Colonic mucosa (tissue), 4 donors: Measurements from ENCODE around the gene STRA6. TPM values are rescaled to one million over a fixed set of nuclear protein-coding genes. Genes with fewer than 3 reads are reported as not detected.

ENCODE experiments used
- DNase-seq: peaks from one replicate; pipeline ENCODE4 v3.0.0-alpha.2; 2020
- H3K27ac ChIP-seq: fragments of 200-600 bp; one replicate; pipeline ENCODE4 v1.8.0; 2021
- H3K27me3 ChIP-seq: fragments of 200-600 bp; one replicate; pipeline ENCODE4 v1.8.0; 2021
- H3K36me3 ChIP-seq: fragments of 200-600 bp; one replicate; pipeline ENCODE4 v1.8.0; 2021
- H3K4me1 ChIP-seq: fragments of 200-600 bp; one replicate; pipeline ENCODE4 v1.8.0; 2021; ENCODE audit warnings: mild to moderate bottlenecking
- H3K4me3 ChIP-seq: fragments of 200-600 bp; one replicate; pipeline ENCODE4 v1.8.0; 2021
- H3K9ac ChIP-seq, 2 donors: one replicate each; pipeline ENCODE4 v1.7.0; 2013; ENCODE audit warnings: control low read depth in 2 of 2, low read depth in 2 of 2, low read length in 2 of 2
- H3K9me3 ChIP-seq: fragments of 200-600 bp; one replicate; pipeline ENCODE4 v1.8.0; 2021
- intact Hi-C: fragments of 100-400 bp; cut with DNase I; formaldehyde crosslinking; loops from one replicate; pipeline ENCODE4 v1.14.1; 2022
- total RNA-seq, 2 donors: library from RNA; stranded (reverse); fragmentation: NEBNext Ultra II Directional in 1 of 2; extraction: Animal tissue kit (Norgen Biotek cat#: 25700) in 1 of 2; gene quantifications; one replicate each; pipeline ENCODE4 v1.2.1, GENCODE V29; 2021
- TF ChIP-seq, protein P1 (sequence below): fragments of 200-600 bp; IDR thresholded peaks from one replicate; pipeline ENCODE4 v1.8.0; 2022; ENCODE audit warnings: antibody characterized with exemption, mild to moderate bottlenecking
- donor health status: healthy.
- donor health status: DM: no; HTN: no; CAD: no.
- donor health status: DM: no; HTN: no; CAD: no.

The STRA6 gene
- total RNA-seq, result not detected

GRCh38 chr15:74202452-74203401 lies at the start of gene STRA6:
Gene STRA6, minus strand, starts transcription at chr15:74202787. Its CDS starts 520 bp downstream, at chr15:74202267.
- Histone ChIP-seq H3K27me3 (no peaks in the 10 kb centered on the region), H3K4me1 (no peaks in the 10 kb centered on the region), H3K9ac (no peak within 1 kb of the TSS), H3K9me3 (no peaks in the 10 kb centered on the region), H3K4me3 (no peak within 1 kb of the TSS), H3K36me3 (no peaks in the 10 kb centered on the region), H3K27ac (no peak within 1 kb of the TSS)
- intact Hi-C loops, result no loop called here
- TF ChIP-seq, protein P1, sequence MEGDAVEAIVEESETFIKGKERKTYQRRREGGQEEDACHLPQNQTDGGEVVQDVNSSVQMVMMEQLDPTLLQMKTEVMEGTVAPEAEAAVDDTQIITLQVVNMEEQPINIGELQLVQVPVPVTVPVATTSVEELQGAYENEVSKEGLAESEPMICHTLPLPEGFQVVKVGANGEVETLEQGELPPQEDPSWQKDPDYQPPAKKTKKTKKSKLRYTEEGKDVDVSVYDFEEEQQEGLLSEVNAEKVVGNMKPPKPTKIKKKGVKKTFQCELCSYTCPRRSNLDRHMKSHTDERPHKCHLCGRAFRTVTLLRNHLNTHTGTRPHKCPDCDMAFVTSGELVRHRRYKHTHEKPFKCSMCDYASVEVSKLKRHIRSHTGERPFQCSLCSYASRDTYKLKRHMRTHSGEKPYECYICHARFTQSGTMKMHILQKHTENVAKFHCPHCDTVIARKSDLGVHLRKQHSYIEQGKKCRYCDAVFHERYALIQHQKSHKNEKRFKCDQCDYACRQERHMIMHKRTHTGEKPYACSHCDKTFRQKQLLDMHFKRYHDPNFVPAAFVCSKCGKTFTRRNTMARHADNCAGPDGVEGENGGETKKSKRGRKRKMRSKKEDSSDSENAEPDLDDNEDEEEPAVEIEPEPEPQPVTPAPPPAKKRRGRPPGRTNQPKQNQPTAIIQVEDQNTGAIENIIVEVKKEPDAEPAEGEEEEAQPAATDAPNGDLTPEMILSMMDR, result no peak
- no peak for DNase-seq

DNA sequence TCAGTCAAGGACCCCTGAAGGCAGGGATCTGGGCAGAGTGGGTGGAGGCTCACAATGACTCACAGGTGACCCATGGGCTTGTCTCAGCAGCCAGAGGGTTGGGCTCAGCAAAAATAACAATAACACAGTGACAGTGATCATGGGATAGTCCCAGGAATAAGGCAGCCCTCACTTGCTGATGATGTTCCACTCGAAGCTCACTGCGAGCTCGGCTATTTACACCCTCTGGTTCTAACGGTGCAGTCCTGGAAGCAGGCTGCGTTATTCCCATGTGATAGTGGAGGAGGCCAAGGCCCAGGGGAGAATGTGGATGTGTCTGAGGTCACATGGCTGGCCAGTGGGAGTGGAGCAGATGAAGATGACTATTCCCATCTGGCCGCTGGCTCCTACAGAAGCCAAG lies 49.7 kb upstream of the STRA6 start:
- no peak overlapping the region for H3K4me3 ChIP-seq
- TF ChIP-seq, protein P1, result no peak

GRCh38 chr15:74251131-74251811 lies 48.7 kb upstream of the STRA6 start:
- no peaks in the 10 kb centered on the region for H3K36me3 ChIP-seq
- no peaks in the 10 kb centered on the region for H3K9me3 ChIP-seq
- H3K27me3 ChIP-seq, result no peaks in the 10 kb centered on the region
- intact Hi-C loops, result no loop called here
- H3K9ac ChIP-seq, result no peak overlapping the region
- no peak overlapping the region for H3K27ac ChIP-seq
- TF ChIP-seq, protein P1, result no peak
- no peak overlapping the region for H3K4me3 ChIP-seq
- no peak for DNase-seq
- H3K4me1 ChIP-seq, result no peaks in the 10 kb centered on the region

More for the DNA sequence above, 49.7 kb upstream of the STRA6 start:
- DNase-seq, result no peak
- no peaks in the 10 kb centered on the region for H3K27me3 ChIP-seq
- intact Hi-C loops, result no loop called here
- no peak overlapping the region for H3K9ac ChIP-seq
- no peak overlapping the region for H3K27ac ChIP-seq
- H3K9me3 ChIP-seq, result no peaks in the 10 kb centered on the region
- H3K36me3 ChIP-seq, result no peaks in the 10 kb centered on the region
- no peaks in the 10 kb centered on the region for H3K4me1 ChIP-seq

DNA sequence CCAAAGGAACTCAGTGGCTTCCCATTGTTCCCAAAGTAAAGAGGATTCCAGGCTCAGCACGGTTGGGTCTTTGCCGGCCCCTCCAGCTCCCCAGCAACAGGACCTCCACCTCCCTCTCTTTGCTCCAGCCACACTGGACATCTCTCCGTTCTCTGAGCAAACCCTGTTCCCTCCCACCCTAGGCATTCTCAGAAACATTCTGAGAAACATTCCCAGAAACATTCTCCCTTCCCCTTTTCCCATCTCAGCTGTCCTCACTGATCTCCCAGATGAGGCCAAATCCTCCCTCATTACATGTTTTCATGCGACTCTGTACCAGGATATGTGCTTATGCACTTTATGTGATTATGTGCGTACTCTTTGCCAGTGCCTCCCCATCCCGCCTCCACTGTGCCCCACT lies 47.7 kb upstream of the STRA6 start:
- H3K9ac ChIP-seq, result no peak overlapping the region
- TF ChIP-seq, protein P1, result no peak
- no peak overlapping the region for H3K27ac ChIP-seq
- peaks cover 3% of the 10 kb centered on the region for H3K27me3 ChIP-seq
- intact Hi-C loops, result no loop called here
- no peak for DNase-seq
- H3K4me1 ChIP-seq, result no peaks in the 10 kb centered on the region
- H3K9me3 ChIP-seq, result no peaks in the 10 kb centered on the region
- no peaks in the 10 kb centered on the region for H3K36me3 ChIP-seq
- no peak overlapping the region for H3K4me3 ChIP-seq

DNA sequence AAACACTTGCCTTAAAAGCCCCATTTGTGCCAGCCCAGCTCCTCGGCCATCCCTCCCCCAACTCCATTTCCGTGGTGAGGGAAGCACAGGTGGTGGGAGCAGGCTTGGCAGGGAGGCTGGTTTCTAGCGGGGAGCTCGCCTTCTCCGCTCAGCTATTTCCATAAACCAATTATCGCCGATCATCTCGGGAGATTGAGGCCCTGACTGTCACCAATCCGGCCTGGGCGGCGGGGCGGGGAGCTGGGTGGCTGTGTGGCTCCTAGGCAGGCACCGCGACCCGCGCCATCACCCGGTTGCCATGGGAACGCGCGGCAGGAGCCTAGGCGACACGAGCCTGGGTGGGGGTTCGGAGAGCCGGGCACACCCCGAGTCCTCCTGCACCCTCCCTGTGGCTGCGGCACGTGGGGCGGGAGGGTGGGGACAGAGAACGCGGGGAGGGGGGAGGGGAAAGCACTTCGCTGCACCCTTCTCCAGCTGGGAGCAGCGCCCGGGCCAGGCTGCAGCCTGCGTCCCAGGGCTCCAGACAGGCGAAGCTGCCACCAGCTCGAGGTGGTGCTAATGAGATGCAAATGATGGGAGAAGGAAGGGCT lies 42.9 kb upstream of the STRA6 start:
- Histone ChIP-seq H3K9ac (no peak overlapping the region), H3K36me3 (no peaks in the 10 kb centered on the region), H3K9me3 (no peaks in the 10 kb centered on the region), H3K27ac (no peak overlapping the region), H3K4me3 (no peak overlapping the region), H3K4me1 (no peaks in the 10 kb centered on the region), H3K27me3 (peaks cover 5% of the 10 kb centered on the region)
- no peak for DNase-seq
- TF ChIP-seq, protein P1, result no peak
- intact Hi-C loops, result no loop called here
